HG02571 (cell line): ENCODE data around the gene C6orf89.

ENCODE experiments used
- ATAC-seq: cut with Tn5 transposase; IDR thresholded peaks from one replicate; pipeline ENCODE4 v1.9.1; 2021; ENCODE audit warnings: mild to moderate bottlenecking, moderate library complexity; ENCODE audit not compliant: unreplicated experiment

The C6orf89 gene

GRCh38 chr6:36967301-36967700, 81.5 kb downstream of the C6orf89 start:
- ATAC-seq, result no peak

GRCh38 chr6:36967757-36968156, 82.0 kb downstream of the C6orf89 start:
- ATAC-seq, result no peak

DNA sequence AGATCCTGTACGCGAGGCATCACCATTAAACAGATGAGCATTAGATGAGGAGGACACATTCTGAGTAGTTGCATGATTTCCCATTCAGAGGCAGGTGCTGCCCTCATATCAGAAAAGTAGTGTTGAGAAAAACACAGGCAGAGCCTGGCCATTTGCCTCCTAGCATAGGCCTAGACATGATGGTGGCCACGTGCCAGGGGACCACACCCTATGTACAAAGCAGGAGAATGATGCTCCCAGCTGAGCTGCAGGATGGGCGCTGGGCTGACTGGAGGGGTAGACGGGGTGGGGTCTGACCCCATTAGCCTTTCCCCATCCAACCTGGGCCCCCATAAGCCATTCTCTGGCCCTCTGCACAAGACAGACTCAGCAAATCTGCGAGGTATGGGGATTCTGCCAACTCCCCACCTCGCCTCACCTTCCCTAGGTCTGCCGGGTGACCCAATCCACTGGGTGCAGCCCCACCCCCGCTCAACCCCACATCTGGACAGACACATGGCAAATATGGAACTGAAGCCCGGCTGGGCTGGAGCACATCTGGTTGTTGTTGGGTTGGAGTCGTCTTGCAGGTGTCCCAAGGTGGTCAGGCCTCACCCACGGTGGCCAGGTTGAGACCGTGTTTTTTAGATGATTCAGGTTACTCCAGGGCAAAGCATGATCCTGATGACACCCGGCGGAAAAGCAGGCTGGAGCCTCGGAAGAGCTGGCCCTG, 82.7 kb downstream of the C6orf89 start:
- ATAC-seq, result no peak

- ATAC-seq, result no peak
Measured at GRCh38 chr6:36969240-36969691, 83.5 kb downstream of the C6orf89 start.

DNA sequence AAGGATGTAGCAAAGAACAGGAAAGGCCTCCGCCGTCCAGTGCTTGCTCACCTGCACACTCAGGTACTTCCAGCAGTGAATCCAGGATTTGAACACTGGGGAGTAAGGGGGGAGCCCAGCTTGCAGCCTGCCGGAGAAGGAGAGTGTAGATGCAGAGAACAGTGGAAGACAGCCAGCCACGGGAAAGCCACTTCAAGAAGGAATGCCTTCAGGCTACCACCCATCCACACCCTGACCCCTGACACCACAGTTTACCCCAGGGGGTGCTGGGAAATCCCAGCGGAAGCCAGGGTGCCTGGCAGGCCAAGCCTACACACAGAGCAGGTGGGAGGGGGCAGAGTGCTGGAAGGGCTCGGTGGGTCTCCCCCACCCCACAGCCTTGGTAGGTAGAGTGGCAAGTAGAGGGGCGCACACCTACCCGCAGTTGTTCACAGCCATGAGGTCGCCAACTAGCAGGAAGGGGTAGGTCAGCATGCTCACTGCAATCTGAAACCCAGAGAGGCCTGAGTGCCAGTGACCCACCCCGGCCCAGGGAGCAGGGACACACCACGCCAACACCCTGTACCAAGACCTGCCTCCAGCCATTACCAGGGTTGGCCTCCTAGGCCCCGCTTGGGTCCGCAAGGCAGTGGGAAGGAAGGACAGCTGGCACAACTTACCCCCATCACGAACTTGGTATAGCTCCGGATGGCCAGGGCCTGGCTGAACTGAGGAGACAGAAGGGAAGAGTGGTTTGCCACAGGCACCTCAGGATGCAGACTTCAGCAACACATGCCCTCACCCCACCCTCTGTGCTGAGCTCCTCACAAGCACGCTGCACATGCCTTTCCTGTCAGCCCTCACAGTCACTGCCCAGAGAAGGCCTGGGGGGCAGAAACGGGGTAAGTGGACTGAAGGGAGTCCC, 84.5 kb downstream of the C6orf89 start:
- no peak for ATAC-seq

DNA sequence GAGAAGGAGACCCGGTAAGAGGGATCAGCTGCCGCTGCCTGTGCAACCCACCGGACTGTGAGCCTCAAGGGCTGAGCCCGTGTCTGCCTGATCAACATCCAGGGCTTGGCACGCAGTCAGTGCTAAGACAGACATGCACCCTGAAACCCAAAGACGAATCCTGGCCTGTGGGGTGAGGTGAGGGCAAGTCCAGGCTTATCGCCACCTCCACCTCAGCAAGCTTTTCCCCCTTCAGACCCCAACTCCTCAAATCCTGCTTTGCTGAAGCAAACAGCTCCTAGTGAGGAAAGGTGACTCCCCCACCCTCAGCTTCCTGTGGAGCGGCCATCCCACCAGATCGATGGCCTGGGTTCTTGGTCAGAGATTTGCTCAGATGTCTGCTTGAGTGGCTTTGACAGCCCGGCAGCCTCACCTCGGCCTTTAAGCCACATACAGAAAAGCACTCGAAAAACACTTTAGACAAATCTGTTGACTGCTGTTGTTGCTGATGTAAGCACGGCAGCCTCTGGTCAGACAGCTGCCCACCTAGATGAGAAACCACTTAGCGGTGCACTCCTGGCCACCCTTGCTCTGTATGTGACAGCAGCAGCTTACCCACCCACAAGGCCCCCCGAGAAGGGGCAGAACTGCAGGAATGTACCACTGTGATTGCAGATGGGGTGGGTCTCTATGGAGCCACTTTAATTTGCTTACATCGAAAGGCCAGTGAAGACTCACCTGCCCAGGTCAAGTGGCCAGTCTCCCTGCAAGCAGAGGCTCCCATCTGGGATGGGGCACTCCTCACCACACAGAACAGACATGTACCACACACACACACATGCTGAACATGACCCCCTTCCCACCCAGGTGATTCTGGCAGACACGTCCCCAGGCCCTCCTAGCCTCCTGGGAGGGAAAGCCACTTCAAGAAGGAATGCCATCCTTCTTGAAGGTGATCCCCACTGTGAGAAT, 85.4 kb downstream of the C6orf89 start:
- no peak for ATAC-seq

DNA sequence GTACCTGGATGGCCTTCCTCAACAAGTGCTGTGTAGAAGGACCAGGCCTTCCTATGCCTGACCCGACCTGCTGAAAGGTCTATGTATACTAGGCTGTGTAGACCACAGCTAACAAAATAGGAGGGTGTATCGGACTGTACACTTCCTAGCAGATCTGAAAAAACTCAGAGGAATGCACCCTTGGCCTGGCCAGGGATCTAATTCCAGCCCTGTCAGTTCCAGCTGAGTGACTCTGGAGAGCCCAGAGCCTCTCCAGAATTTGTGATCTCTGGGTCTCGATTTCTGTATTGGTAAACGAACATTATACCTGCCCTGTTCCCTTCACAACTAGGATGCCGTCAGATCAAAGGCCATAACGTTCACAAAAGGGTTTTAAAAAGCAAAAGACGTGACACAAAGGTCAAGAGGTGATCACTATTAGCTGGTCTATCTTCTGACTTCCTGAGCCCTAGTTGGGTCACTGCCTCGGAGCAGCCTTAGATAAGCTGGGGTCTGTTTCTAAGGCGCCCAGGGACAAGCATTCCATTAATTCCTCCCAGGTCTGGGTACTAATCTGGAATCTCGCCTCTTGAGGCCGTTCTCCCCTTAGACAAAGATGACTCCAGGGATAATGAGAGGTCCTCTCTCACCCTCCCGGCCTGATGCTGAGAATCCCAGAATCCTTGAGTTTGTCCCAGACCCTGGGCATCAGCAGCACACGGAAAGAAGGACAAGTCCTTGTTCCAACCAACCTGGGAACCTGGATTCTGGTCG, 86.3 kb downstream of the C6orf89 start:
- no peak for ATAC-seq

DNA sequence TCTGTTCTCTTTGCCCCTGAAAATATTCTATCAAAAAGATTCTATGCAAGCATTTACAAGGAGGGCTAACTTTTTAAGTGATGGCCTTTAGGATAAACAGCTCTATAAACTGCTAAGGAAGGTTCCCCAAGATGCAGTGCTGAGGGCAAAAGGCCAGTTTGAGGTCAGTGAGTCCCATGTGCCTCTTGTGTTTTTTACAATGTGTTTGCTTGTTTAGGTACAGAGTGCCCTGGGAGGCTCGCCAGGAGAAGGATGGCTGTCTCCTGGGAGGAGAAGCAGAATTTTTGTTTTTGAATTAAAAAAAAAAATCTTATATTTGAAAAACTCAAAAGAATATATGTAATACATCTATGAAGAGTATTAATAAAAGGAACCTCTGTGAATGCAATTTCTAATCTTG, 87.4 kb downstream of the C6orf89 start:
- ATAC-seq, result no peak

DNA sequence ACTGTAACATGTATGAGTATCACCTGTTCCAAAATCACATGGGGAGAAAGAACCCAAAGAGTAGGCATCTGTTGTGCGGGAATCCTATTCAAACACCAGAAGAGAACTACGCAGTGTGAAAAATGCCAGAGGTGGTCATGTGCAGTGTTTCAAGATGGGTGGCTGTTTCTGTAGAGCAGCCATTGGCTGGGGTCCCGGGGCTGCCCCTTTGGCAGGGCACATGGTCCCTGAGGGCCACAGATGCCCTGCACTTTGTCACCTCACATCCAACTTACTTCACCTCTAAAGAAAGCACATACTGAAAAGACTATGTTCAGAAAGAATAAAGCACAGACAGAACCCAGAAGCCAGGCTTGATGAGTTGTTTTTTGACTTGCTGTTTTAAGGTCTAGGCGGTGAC, 87.9 kb downstream of the C6orf89 start:
- ATAC-seq, result no peak

DNA sequence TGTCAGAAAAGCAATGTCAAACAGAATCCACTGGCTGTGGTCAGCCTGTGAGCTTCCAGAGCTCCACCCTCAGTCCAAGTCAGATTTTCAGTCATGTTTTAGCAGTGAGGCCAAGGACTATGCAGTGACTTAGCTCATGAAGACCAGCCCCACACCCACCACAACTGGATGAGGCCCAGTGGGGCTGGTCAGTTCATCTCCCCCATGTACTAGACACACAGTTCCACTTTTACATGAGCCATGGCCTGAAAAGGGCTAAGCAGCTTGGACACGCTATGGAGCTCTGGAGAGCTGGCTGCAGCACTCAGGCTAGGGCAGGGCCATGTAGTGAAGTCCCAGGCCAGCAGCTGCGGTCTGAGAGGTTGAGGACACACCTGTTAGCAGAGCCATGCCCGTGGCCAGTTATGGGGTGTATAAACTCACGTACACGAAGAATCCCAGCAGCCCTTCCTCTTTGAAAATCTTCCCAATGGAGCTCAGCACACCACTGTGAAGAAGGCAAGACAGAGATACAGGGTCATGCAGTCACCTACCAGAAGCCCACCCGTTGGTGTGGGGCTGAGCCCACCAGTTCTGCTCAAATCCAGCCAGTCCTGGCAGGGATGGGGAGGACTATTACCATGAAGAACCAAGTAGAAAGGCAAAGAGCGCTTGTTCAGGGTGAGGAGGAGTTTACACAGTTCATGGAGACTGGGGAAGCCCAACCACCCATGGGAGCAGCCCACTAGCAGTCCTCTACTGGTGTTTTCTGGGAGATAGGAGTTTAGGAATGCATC, 89.7 kb downstream of the C6orf89 start:
- no peak for ATAC-seq

GRCh38 chr6:36976007-36976264, 90.2 kb downstream of the C6orf89 start:
- ATAC-seq, result no peak

DNA sequence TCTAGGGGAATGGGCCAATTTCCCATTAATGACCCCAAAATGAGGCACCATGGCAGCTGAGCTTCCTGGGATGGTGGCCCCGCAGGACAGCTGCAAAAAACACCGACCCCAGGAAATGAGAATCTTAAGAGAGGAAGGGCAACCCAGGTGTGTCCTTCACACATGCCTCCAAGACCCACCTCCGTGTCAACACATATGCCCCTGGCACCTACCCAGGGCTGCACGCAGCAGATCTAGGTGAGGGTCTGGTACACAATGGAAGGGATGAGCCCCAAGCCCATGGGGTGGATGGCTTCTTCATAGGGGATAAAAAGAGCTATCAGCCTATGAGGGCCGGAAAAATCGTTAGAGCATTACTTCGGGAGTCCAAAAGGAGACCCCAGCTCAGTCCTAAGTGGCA, 90.8 kb downstream of the C6orf89 start:
- no peak for ATAC-seq

- no peak for ATAC-seq
Measured at GRCh38 chr6:36976931-36977330, 91.2 kb downstream of the C6orf89 start.

DNA sequence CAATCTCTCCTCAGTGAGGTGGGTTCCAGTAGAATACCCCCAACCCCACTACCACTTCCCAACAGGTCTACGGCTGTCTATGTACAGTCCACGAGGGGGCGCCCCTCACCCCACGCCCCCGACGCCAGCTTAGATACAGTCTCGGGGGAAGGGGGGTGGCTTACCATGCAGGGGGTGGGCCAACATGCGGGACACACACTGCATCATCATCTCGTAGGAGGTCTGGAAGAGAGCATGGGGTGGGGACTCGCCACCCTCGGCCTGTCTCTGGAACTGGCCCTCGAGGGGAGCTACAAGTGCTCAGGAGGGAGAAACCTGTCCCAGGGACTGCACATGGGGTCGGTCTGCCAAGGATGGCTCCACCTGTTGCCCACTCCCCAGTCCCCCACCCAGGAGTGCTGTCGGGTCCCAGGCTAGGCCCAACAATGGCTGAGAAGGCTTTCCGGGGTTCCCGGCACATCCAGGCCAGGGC, 91.8 kb downstream of the C6orf89 start:
- ATAC-seq, result no peak
